Activated T-helper 2 cell treated with anti-CD3 and anti-CD28 coated beads, Interferon-gamma antibody, Interleukin-2, Interleukin-4, amounts not matched to agents 10 μg/mL and 5 μg/mL and 100 μg/mL, durations not matched to agents 14 hours and 24 hours and 36 hours (primary cell): Measurements from ENCODE around the gene PRAF2. TPM values are rescaled to one million over a fixed set of nuclear protein-coding genes. Genes with fewer than 3 reads are reported as not detected.

ENCODE experiments used
- DNase-seq: peaks from one replicate; pipeline ENCODE4 v3.0.0; 2021; ENCODE audit warnings: low spot score
- H3K27ac Mint-ChIP-seq: one replicate; pipeline ENCODE4 v1.8.0; 2021; ENCODE audit warnings: mixed read lengths
- H3K27me3 Mint-ChIP-seq: one replicate; pipeline ENCODE4 v1.8.0; 2021; ENCODE audit warnings: low read depth, mixed read lengths
- H3K36me3 Mint-ChIP-seq: one replicate; pipeline ENCODE4 v1.8.0; 2021; ENCODE audit warnings: low read depth, mixed read lengths
- H3K4me1 Mint-ChIP-seq: one replicate; pipeline ENCODE4 v1.8.0; 2021; ENCODE audit warnings: low read depth, mixed read lengths
- H3K4me3 Mint-ChIP-seq: one replicate; pipeline ENCODE4 v1.8.0; 2021; ENCODE audit warnings: low read depth, mild to moderate bottlenecking, moderate library complexity, mixed read lengths
- H3K9me3 Mint-ChIP-seq: one replicate; pipeline ENCODE4 v1.8.0; 2021; ENCODE audit warnings: mixed read lengths
- intact Hi-C: fragments of 100-400 bp; cut with micrococcal nuclease; formaldehyde crosslinking; loops from one replicate; pipeline ENCODE4 v1.15.1; 2023
- total RNA-seq: library from RNA; stranded (reverse); gene quantifications from 2 replicates; pipeline ENCODE4 v1.2.3, GENCODE V29; 2022

The PRAF2 gene
- total RNA-seq, 1 donor from 2014 or later: 14.2 TPM

DNA sequence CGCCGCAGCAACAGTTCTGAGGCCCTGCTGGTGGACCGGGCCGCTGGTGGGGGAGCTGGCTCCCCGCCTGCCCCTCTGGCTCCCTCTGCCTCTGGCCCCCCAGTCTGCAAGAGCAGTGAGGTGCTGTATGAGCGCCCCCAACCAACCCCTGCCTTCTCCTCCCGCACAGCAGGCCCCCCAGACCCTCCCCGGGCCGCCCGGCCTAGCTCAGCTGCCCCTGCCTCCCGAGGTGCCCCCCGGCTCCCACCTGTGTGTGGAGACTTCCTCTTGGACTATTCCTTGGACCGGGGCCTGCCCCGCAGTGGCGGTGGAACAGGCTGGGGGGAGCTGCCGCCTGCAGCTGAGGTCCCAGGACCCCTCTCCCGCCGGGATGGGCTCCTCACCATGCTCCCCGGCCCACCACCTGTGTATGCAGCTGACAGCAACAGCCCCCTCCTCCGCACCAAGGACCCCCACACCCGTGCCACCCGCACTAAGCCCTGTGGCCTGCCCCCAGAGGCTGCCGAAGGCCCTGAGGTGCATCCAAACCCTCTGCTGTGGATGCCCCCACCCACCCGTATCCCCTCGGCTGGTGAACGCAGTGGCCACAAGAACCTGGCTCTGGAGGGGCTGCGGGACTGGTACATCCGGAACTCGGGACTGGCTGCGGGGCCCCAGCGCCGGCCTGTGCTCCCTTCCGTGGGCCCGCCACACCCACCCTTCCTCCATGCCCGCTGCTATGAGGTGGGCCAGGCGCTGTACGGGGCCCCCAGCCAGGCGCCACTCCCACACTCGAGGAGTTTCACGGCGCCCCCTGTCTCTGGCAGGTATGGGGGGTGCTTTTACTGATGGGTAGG is 6.3 kb downstream of the PRAF2 start:
- no peak for DNase-seq
- Mint-ChIP-seq H3K36me3 (peaks cover 8% of the 10 kb centered on the region), H3K27me3 (no peaks in the 10 kb centered on the region), H3K27ac (no peak overlapping the region), H3K4me3 (no peak overlapping the region), H3K9me3 (no peaks in the 10 kb centered on the region), H3K4me1 (peaks cover 3% of the 10 kb centered on the region)
- intact Hi-C loops: no loop called here

DNA sequence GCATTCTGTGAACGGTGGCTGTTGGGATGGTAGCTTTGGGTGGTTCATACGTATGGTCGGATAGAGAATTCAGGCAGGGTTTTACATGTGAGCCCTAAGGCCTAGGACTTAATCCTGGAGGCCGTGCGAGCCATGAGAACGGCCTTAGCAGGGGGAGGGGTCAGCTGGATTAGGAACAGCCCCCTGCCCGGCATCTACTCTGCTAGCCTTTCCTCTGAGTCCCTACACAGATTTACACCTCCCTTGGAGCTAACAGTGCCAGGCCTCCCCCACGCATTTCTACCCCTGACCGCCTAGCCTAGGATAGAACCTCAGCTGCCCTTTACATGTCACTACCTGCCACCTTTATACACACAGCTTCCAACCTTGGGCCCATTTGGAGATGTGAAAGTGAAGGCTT is 7.1 kb downstream of the PRAF2 start:
- intact Hi-C loops: no loop called here
- peaks cover 5% of the 10 kb centered on the region for H3K36me3 Mint-ChIP-seq
- H3K4me3 Mint-ChIP-seq: no peak overlapping the region
- no peak for DNase-seq
- H3K9me3 Mint-ChIP-seq: no peaks in the 10 kb centered on the region
- no peaks in the 10 kb centered on the region for H3K27me3 Mint-ChIP-seq
- no peak overlapping the region for H3K27ac Mint-ChIP-seq
- no peaks in the 10 kb centered on the region for H3K4me1 Mint-ChIP-seq

DNA sequence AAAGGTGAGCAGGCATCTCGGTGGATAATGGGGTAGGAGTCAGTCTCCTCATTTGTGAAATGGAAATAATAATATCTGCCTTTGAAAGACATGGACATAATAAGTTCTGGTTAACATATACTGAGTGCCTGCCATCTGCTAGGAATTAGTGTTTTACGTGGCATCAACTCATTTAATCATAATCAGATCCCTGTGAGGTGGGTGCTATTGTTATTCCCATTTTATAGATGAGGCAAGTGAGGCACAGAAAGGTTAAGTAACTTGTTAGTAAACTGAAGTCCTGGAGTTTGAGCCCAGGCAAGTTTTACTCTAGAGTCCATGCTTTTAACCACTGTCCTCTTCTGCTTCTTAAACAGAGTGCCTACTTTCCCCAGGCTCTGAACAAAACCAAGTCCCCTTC is 7.5 kb downstream of the PRAF2 start:
- H3K36me3 Mint-ChIP-seq: peaks cover 3% of the 10 kb centered on the region
- no peaks in the 10 kb centered on the region for H3K4me1 Mint-ChIP-seq
- no peaks in the 10 kb centered on the region for H3K9me3 Mint-ChIP-seq
- H3K27ac Mint-ChIP-seq: no peak overlapping the region
- H3K4me3 Mint-ChIP-seq: no peak overlapping the region
- intact Hi-C loops: no loop called here
- DNase-seq: no peak
- H3K27me3 Mint-ChIP-seq: no peaks in the 10 kb centered on the region

DNA sequence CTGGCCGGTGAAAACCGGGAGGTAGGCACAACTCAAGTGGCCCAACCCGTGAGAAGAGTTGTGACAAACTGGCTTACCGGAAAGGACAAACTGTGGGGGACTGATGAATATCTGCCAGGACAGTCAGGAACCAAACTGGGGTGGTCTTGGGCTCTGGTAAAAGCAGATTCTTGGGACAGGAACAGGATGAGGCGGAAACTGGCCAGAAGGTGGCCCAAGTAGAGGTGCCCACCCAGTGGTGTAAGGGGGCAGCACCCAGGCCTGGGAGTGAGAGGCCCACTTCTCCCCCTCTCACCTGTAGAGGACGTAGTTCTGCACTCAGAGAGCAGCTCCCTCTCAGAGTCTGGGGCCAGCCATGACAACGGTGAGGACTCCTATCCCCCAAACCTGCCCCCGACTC is 9.1 kb downstream of the PRAF2 start:
- Mint-ChIP-seq H3K36me3 (no peaks in the 10 kb centered on the region), H3K4me3 (no peak overlapping the region), H3K27ac (no peak overlapping the region), H3K27me3 (no peaks in the 10 kb centered on the region), H3K4me1 (no peaks in the 10 kb centered on the region), H3K9me3 (no peaks in the 10 kb centered on the region)
- intact Hi-C loops: no loop called here
- DNase-seq: no peak

DNA sequence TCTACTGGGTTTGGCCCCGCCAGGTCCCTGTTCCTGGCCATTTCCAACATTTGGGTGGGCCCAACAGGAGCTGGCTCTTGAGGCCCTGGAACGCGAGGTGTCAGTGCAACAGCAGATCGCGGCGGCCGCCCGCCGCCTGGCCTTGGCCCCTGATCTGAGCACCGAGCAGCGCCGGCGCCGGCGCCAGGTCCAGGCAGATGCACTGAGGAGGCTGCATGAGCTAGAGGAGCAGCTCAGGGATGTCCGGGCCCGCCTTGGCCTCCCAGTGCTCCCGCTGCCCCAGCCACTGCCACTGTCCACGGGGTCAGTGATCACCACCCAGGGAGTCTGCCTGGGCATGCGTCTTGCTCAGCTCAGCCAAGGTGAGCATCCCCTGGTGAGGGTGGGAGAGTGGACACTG is 9.5 kb downstream of the PRAF2 start:
- intact Hi-C loops: no loop called here
- Mint-ChIP-seq H3K27me3 (no peaks in the 10 kb centered on the region), H3K4me3 (no peak overlapping the region)

DNA sequence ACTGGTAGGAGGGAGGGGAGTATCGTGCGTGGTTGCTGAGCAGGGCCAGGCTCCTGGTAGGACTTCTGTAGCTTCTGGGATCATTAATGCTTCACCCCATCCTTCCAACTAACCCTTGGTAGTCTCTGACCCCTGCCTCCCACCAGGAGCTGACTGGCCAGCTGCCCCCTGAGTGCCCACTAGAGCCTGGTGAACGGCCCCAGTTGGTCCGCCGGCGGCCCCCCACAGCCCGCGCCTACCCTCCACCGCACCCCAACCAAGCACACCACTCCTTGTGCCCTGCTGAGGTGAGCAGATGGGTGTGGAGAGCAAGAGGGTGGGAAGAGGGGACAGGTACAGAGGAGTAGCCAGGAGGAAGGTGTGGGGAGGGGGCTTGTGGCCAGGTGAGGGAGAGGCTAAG is 10.1 kb downstream of the PRAF2 start:
- intact Hi-C loops: no loop called here
- Mint-ChIP-seq H3K4me3 (no peak overlapping the region), H3K36me3 (no peaks in the 10 kb centered on the region), H3K27ac (no peak overlapping the region), H3K27me3 (no peaks in the 10 kb centered on the region), H3K9me3 (no peaks in the 10 kb centered on the region), H3K4me1 (no peaks in the 10 kb centered on the region)
- no peak for DNase-seq

More for the DNA sequence above, 9.5 kb downstream of the PRAF2 start:
- H3K4me1 Mint-ChIP-seq: no peaks in the 10 kb centered on the region
- no peaks in the 10 kb centered on the region for H3K9me3 Mint-ChIP-seq
- DNase-seq: no peak
- H3K27ac Mint-ChIP-seq: no peak overlapping the region
- H3K36me3 Mint-ChIP-seq: no peaks in the 10 kb centered on the region

DNA sequence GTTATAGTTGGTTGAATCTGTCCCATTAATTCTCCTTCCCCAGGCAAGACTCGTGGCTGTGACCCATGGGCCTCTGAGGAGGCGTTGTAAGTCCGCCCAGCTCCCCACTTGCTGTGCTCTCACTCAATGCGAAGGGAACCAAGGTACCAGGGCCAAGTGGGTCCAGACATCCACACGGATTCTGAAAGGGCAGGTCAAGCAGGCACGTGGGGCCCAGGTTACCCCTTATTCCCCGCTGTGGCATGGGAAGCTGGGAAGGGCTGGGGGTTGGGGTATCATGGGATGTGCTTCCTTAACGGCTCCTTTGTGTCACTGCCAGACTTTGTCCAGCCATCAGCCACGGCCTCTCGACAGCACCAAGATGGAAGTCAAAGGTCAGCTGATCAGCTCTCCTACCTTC is 11.9 kb downstream of the PRAF2 start:
- no peak for DNase-seq
- no peak overlapping the region for H3K27ac Mint-ChIP-seq
- no peak overlapping the region for H3K4me3 Mint-ChIP-seq
- no peaks in the 10 kb centered on the region for H3K36me3 Mint-ChIP-seq
- H3K27me3 Mint-ChIP-seq: no peaks in the 10 kb centered on the region
- intact Hi-C loops: no loop called here
- peaks cover 2% of the 10 kb centered on the region for H3K4me1 Mint-ChIP-seq
- no peaks in the 10 kb centered on the region for H3K9me3 Mint-ChIP-seq

DNA sequence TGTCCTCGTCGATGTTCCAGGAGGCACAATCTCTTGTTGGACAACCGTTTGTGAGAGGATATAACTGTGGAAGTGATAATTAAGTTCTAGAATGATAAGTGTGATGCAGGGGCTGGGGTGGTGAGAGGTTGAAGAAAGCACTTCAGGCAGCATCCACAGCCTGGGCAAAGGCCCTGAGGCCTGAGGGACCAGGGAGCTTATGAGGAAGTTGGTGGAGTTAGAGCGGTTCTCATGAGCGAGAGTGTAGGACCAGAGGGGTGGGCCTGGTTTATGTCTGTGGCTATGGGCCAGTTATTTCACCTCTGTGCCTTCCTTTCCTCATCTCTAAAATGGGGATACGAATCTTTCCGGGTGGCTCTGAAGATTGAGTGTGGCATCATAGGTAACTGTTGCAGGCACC is 12.3 kb downstream of the PRAF2 start:
- Mint-ChIP-seq H3K27ac (no peak overlapping the region), H3K4me1 (peaks cover 2% of the 10 kb centered on the region), H3K9me3 (no peaks in the 10 kb centered on the region), H3K36me3 (no peaks in the 10 kb centered on the region), H3K4me3 (no peak overlapping the region), H3K27me3 (no peaks in the 10 kb centered on the region)
- intact Hi-C loops: no loop called here
- no peak for DNase-seq

DNA sequence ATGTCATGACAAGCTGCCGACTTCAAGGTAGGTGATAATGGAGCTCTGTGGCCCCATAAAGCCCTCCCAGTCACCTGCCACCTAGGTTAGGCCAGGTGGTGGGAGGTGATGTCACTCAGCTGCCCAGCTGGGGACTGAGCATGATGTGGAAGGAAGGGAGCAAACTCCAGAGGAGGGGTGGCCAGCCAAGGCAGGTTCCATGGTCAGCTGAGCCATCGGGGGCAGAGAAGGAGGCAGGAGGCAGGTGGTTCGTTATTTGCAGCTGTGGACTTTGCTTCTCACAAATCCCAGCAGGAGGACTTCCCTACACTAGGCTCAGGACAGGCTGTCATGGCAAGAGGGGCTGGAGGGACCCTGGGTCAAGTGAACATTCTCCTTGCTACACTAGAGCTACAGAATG is 12.9 kb downstream of the PRAF2 start:
- intact Hi-C loops: no loop called here
- Mint-ChIP-seq H3K9me3 (no peaks in the 10 kb centered on the region), H3K4me1 (peaks cover 2% of the 10 kb centered on the region), H3K27me3 (no peaks in the 10 kb centered on the region), H3K4me3 (no peak overlapping the region), H3K27ac (no peak overlapping the region), H3K36me3 (no peaks in the 10 kb centered on the region)
- no peak for DNase-seq

DNA sequence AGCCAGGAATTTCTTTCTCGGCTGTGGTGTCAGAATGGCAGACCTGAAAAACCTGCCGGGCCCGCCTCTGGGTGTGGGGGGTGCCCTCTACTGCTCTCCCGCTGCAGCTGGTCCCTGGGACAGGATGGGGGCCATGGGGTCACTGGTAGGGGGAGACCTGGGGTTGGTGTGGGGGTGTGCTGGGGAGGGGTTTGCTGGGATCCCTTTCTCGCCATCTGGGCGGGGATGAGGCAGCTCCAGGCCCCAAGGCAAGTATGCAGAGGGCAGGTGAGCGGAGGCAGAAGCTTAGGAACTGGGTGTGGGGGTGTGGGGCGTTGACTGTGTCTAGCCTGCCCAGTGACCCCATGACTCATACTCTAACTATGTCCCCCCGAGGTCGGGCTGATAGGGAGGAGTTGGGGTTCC is 14.1 kb downstream of the PRAF2 start:
- Mint-ChIP-seq H3K9me3 (no peaks in the 10 kb centered on the region), H3K4me3 (no peak overlapping the region), H3K4me1 (peaks cover 6% of the 10 kb centered on the region), H3K27me3 (no peaks in the 10 kb centered on the region), H3K36me3 (no peaks in the 10 kb centered on the region), H3K27ac (no peak overlapping the region)
- intact Hi-C loops: no loop called here
- no peak for DNase-seq

DNA sequence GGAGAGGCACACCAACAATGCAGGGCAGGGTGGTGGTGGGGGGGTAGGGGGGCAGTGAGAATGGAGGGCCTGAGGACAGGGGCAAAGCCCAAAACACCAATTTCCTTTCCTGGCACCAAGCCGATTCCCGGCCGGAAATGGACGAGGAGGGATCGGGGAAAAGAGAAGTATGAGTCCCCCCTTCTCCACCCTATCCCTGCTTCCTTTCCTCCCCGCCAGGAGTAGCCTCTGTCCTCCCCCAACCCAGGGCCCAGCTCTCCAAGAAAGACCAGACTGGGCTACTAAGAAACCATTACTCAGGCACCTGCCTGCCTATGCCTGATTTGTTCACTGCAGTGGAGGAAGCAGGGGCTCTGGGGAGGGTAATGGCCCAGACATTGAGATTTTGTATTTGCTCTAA is 14.6 kb downstream of the PRAF2 start:
- Mint-ChIP-seq H3K27ac (no peak overlapping the region), H3K4me3 (no peak overlapping the region), H3K9me3 (no peaks in the 10 kb centered on the region), H3K36me3 (no peaks in the 10 kb centered on the region), H3K27me3 (no peaks in the 10 kb centered on the region), H3K4me1 (peaks cover 11% of the 10 kb centered on the region)
- no peak for DNase-seq
- intact Hi-C loops: no loop called here

DNA sequence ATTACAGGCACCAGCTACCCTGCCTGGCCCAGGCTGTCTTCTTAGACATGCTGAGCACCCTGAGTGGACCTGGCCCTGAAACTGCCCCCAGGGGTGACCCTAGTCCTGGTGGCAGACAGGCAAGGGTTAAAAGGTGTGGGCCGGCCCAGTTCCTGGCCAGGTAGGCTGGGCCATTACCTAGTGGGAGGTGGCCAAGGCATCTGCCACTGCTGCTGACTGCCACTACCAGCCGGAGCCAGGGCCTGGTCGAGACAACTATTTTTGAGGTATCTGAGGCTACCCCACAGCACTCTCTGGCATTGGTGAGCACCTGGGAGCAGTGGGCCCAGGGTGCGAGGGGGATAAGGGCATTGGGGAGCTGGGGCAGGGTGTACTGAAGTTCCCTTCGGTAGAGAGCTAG is 15.0 kb downstream of the PRAF2 start, which contains the start of gene CCDC120:
CCDC120 (plus strand) TSS at position 206 of the 400 bp plus-strand sequence. CDS start 3,043 bp downstream, outside the sequence.
- Mint-ChIP-seq H3K9me3 (no peaks in the 10 kb centered on the region), H3K27ac (no peak within 1 kb of the TSS), H3K27me3 (no peaks in the 10 kb centered on the region), H3K36me3 (no peaks in the 10 kb centered on the region), H3K4me1 (peaks cover 15% of the 10 kb centered on the region), H3K4me3 (no peak within 1 kb of the TSS)
- intact Hi-C loops: no loop called here
- DNase-seq: no peak

DNA sequence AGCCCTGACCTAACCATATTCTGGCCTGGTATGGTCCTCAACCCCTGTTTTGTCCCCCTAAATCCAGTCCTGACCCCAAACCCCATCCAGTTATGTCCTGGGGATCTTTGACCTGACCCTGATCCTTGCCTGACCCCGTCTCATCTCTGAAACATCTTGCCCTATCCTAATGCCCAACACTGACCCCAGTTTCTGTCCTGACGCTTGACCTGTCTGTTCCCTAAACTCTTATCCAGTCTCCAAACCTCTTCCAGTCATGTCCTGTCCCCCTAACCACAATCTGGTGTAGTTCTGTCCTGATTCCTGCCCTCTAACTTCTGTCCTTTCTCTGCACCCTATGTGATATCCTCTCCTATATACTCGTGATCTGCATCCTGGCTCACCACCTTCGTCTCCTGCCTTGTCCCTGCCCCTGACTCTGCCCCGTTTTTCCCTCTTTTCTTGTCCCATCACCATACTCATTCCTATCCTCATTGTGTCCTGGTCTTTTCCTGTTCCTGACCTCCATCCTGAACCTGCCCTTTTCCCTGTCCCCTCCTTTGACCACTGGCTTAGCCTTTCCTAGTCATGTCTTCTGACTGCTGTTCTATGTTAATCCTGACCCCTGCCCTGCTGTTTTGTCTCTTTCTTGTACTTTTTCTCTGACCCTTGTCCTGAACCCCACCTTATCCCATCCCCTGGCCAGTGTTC is 19.6 kb downstream of the PRAF2 start:
- Mint-ChIP-seq H3K9me3 (no peaks in the 10 kb centered on the region), H3K27ac (peak overlapping the region; percentile 85), H3K4me1 (peaks cover 22% of the 10 kb centered on the region), H3K27me3 (no peaks in the 10 kb centered on the region), H3K4me3 (peak overlapping the region; percentile 82), H3K36me3 (no peaks in the 10 kb centered on the region)
- DNase-seq: no peak
- intact Hi-C loops: no loop called here
